ENCODE results near the gene SLC27A5.
"Not testable (repeated sequence)": the region's sequence is repeated elsewhere in the genome, so short reads cannot be mapped to it uniquely, and the experiment has no call there.

SLC27A5 gene

GRCh38 chr19:58499021-58499927 is 12.5 kb downstream of the SLC27A5 start:
- DNase-seq (ENCODE audit: low read depth in 2 of 3, low spot score in 2 of 3): peak; percentile 96 to 98 (median 97)

GRCh38 chr19:58498316-58499020 is 13.3 kb downstream of the SLC27A5 start:
- DNase-seq (ENCODE audit: low read depth in 2 of 3, low spot score in 2 of 3): no peak

GRCh38 chr19:58497634-58498170 is 14.1 kb downstream of the SLC27A5 start:
- no peak for DNase-seq (ENCODE audit: low read depth in 2 of 3, low spot score in 2 of 3)

- no peak for DNase-seq (ENCODE audit: low read depth in 2 of 3, low spot score in 2 of 3)
These were observed 19.5 kb downstream of the SLC27A5 start for GRCh38 chr19:58492265-58492664.

GRCh38 chr19:58491393-58491792 is 20.4 kb downstream of the SLC27A5 start:
- no peak for DNase-seq (ENCODE audit: low read depth in 2 of 3, low spot score in 2 of 3)

- DNase-seq (ENCODE audit: low read depth in 2 of 3, low spot score in 2 of 3): not testable (repeated sequence)
These were observed 27.4 kb downstream of the SLC27A5 start for GRCh38 chr19:58484349-58484748.

- DNase-seq (ENCODE audit: low read depth in 2 of 3, low spot score in 2 of 3): no peak
These were observed 28.0 kb downstream of the SLC27A5 start for GRCh38 chr19:58483776-58484175.

- no peak for DNase-seq (ENCODE audit: low read depth in 2 of 3, low spot score in 2 of 3)
These were observed 29.4 kb downstream of the SLC27A5 start for GRCh38 chr19:58482372-58482771.

GRCh38 chr19:58480831-58481230 is 31.0 kb downstream of the SLC27A5 start:
- DNase-seq (ENCODE audit: low read depth in 2 of 3, low spot score in 2 of 3): no peak

- DNase-seq (ENCODE audit: low read depth in 2 of 3, low spot score in 2 of 3): no peak
These were observed 31.3 kb downstream of the SLC27A5 start for GRCh38 chr19:58480481-58480830.

GRCh38 chr19:58479736-58480480 is 31.9 kb downstream of the SLC27A5 start:
- no peak for DNase-seq (ENCODE audit: low read depth in 2 of 3, low spot score in 2 of 3)

- DNase-seq (ENCODE audit: low read depth in 2 of 3, low spot score in 2 of 3): no peak
These were observed 32.5 kb downstream of the SLC27A5 start for GRCh38 chr19:58479303-58479702.

GRCh38 chr19:58477871-58478270 is 33.9 kb downstream of the SLC27A5 start:
- no peak for DNase-seq (ENCODE audit: low read depth in 2 of 3, low spot score in 2 of 3)

- DNase-seq (ENCODE audit: low read depth in 2 of 3, low spot score in 2 of 3): no peak
These were observed 34.7 kb downstream of the SLC27A5 start for GRCh38 chr19:58477130-58477529.

GRCh38 chr19:58476498-58477015 is 35.2 kb downstream of the SLC27A5 start:
- no peak for DNase-seq (ENCODE audit: low read depth in 2 of 3, low spot score in 2 of 3)

GRCh38 chr19:58475714-58476497 is 35.9 kb downstream of the SLC27A5 start, which contains the start of gene ZNF446:
ZNF446 (plus strand) TSS chr19:58476352; CDS start chr19:58477219, 867 bp downstream.
- DNase-seq (ENCODE audit: low read depth in 2 of 3, low spot score in 2 of 3): peak; percentile 84 to 94 (median 87)

- peak in 1 of 3 experiments; percentile 40 for DNase-seq (ENCODE audit: low read depth in 2 of 3, low spot score in 2 of 3)
These were observed 36.6 kb downstream of the SLC27A5 start for GRCh38 chr19:58474997-58475713.

GRCh38 chr19:58474291-58474996 is 37.3 kb downstream of the SLC27A5 start:
- no peak for DNase-seq (ENCODE audit: low read depth in 2 of 3, low spot score in 2 of 3)

GRCh38 chr19:58473775-58474174 is 38.0 kb downstream of the SLC27A5 start:
- DNase-seq (ENCODE audit: low read depth in 2 of 3, low spot score in 2 of 3): no peak
